GM23248 (cell line): ENCODE results near the gene ZDHHC14.

Source experiments
- EZH2 ChIP-seq: fragments of 200-600 bp; sonication (generic); IDR thresholded peaks from 2 replicates; pipeline ENCODE4 v1.6.1; 2018; ENCODE audit warnings: antibody characterized with exemption, mild to moderate bottlenecking; ENCODE audit not compliant: insufficient read depth, poor library complexity, severe bottlenecking
- EZH2phosphoT487 ChIP-seq: fragments of 200-600 bp; sonication (generic); IDR thresholded peaks from 2 replicates; pipeline ENCODE4 v1.6.1; 2018; ENCODE audit warnings: antibody characterized with exemption, moderate library complexity, mild to moderate bottlenecking, low read depth; ENCODE audit not compliant: insufficient read depth

DNA sequence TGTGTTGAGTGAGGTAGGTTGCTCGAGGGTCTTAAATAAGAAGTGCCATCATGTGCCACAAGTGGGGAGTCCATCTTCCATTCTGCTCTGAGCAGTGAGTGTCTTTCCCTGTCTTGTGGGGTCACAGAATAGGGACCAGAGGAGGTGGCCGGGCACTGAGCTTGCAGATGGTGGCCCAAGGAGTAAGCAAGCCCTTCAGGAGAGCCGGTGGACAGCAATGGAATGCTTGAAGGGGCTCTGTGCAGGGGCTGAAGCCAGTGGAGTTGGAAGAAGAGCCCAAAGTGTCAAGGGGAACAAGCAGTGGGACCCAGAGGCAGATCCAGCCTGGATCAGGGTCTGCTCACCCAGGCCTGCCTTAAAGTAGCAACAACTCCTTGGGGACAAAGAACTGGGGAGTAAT, 228.6 kb downstream of the ZDHHC14 start:
- TF ChIP-seq EZH2 (no peak), EZH2phosphoT487 (no peak)
